OCI-LY1 (cell line): Measurements from ENCODE around the gene SYDE2.

Experiments
- H2AFZ ChIP-seq: fragments of 200-600 bp; sonication (generic), shearing (Covaris generic); 2 replicates; pipeline ENCODE4 v1.6.0; 2014; ENCODE audit warnings: antibody characterized with exemption, mild to moderate bottlenecking, low read length
- H3F3A ChIP-seq: fragments of 200-600 bp; sonication (generic), shearing (Covaris generic); 2 replicates; pipeline ENCODE4 v1.6.0; 2014; ENCODE audit warnings: mild to moderate bottlenecking, antibody characterized with exemption, low read length, moderate library complexity; ENCODE audit not compliant: insufficient read depth
- H3K27ac ChIP-seq: fragments of 200-600 bp; sonication (generic); 2 replicates; pipeline ENCODE4 v1.5.1; 2014; ENCODE audit warnings: low read length, mixed run types, mild to moderate bottlenecking, low read depth; ENCODE audit not compliant: poor library complexity, severe bottlenecking
- H3K27me3 ChIP-seq: fragments of 200-600 bp; sonication (generic); 2 replicates; pipeline ENCODE4 v1.6.0; 2014; ENCODE audit warnings: antibody characterized with exemption, mild to moderate bottlenecking, low read length, moderate library complexity; ENCODE audit not compliant: insufficient read depth
- H3K36me3 ChIP-seq: fragments of 200-600 bp; sonication (generic); 2 replicates; pipeline ENCODE4 v1.6.1; 2014; ENCODE audit warnings: mild to moderate bottlenecking, antibody characterized with exemption, low read length, moderate library complexity, mixed read lengths; ENCODE audit not compliant: insufficient read depth
- H3K4me1 ChIP-seq: fragments of 200-600 bp; sonication (generic); 2 replicates; pipeline ENCODE4 v1.5.1; 2014; ENCODE audit warnings: mild to moderate bottlenecking, low read length, moderate library complexity; ENCODE audit not compliant: insufficient read depth, severe bottlenecking
- H3K4me2 ChIP-seq: fragments of 200-600 bp; sonication (generic), shearing (Covaris generic); 2 replicates; pipeline ENCODE4 v1.6.1; 2014; ENCODE audit warnings: low read length
- H3K4me3 ChIP-seq: fragments of 200-600 bp; sonication (generic); 2 replicates; pipeline ENCODE4 v1.5.1; 2014; ENCODE audit warnings: low read length, low read depth, mild to moderate bottlenecking, mixed read lengths; ENCODE audit not compliant: poor library complexity, severe bottlenecking
- H3K79me2 ChIP-seq: fragments of 200-600 bp; shearing (Covaris generic); 2 replicates; pipeline ENCODE4 v1.6.1; 2016; ENCODE audit warnings: mixed run types, low read length, mixed read lengths; ENCODE audit not compliant: insufficient read depth
- H3K9ac ChIP-seq: fragments of 200-600 bp; sonication (generic), shearing (Covaris generic); 2 replicates; pipeline ENCODE4 v1.6.1; 2014; ENCODE audit warnings: mild to moderate bottlenecking, low read length, mixed read lengths
- H3K9me2 ChIP-seq: fragments of 200-600 bp; sonication (generic), shearing (Covaris generic); 2 replicates; pipeline ENCODE4 v1.6.1; 2014; ENCODE audit warnings: low read depth, mild to moderate bottlenecking, low read length, mixed read lengths
- H3K9me3 ChIP-seq: fragments of 200-600 bp; shearing (Covaris generic); 2 replicates; pipeline ENCODE4 v1.6.1; 2014; ENCODE audit warnings: low read length, mixed read lengths
- H4K20me1 ChIP-seq: fragments of 200-600 bp; sonication (generic), shearing (Covaris generic); 2 replicates; pipeline ENCODE4 v1.6.0; 2016; ENCODE audit warnings: mild to moderate bottlenecking, low read length; ENCODE audit not compliant: insufficient read depth
- CTCF ChIP-seq: fragments of 200-600 bp; sonication (generic), shearing (Covaris generic); IDR thresholded peaks from 2 replicates; pipeline ENCODE4 v1.5.1; 2017; ENCODE audit warnings: mild to moderate bottlenecking, antibody characterized with exemption, low read length, moderate library complexity, mixed read lengths
- EZH2 ChIP-seq: fragments of 200-600 bp; sonication (generic), shearing (Covaris generic); IDR thresholded peaks from 2 replicates; pipeline ENCODE4 v1.8.0; 2017; ENCODE audit warnings: borderline replicate concordance, mixed run types, mild to moderate bottlenecking, antibody characterized with exemption, low read length, moderate library complexity, mixed read lengths

Gene SYDE2

GRCh38 chr1:85172684-85173337, 28.0 kb downstream of the SYDE2 start:
- Histone ChIP-seq H2AFZ (no peak overlapping the region), H3K27ac (no peak overlapping the region), H3F3A (no peaks in the 10 kb centered on the region), H3K36me3 (no peaks in the 10 kb centered on the region), H3K4me3 (no peak overlapping the region), H3K79me2 (no peaks in the 10 kb centered on the region), H3K27me3 (no peaks in the 10 kb centered on the region), H3K4me2 (no peak overlapping the region), H3K9me3 (no peaks in the 10 kb centered on the region), H4K20me1 (no peaks in the 10 kb centered on the region), H3K9me2 (no peaks in the 10 kb centered on the region), H3K4me1 (no peaks in the 10 kb centered on the region), H3K9ac (no peak overlapping the region)
- no peak for TF ChIP-seq EZH2
- TF ChIP-seq CTCF, result no peak

GRCh38 chr1:85171721-85172120, 29.1 kb downstream of the SYDE2 start:
- H2AFZ ChIP-seq, result no peak overlapping the region
- H3K4me2 ChIP-seq, result no peak overlapping the region
- H3K9me3 ChIP-seq, result no peaks in the 10 kb centered on the region
- H3K9ac ChIP-seq, result no peak overlapping the region
- no peaks in the 10 kb centered on the region for H4K20me1 ChIP-seq
- H3K79me2 ChIP-seq, result no peaks in the 10 kb centered on the region
- no peak overlapping the region for H3K27ac ChIP-seq
- H3K27me3 ChIP-seq, result no peaks in the 10 kb centered on the region
- H3K4me3 ChIP-seq, result no peak overlapping the region
- H3K36me3 ChIP-seq, result no peaks in the 10 kb centered on the region
- H3F3A ChIP-seq, result no peaks in the 10 kb centered on the region
- no peaks in the 10 kb centered on the region for H3K4me1 ChIP-seq
- H3K9me2 ChIP-seq, result no peaks in the 10 kb centered on the region
- TF ChIP-seq EZH2, result no peak
- no peak for TF ChIP-seq CTCF

GRCh38 chr1:85168884-85169283, 31.9 kb downstream of the SYDE2 start:
- no peaks in the 10 kb centered on the region for H3K79me2 ChIP-seq
- no peaks in the 10 kb centered on the region for H3K4me1 ChIP-seq
- no peak overlapping the region for H3K4me3 ChIP-seq
- H3K27ac ChIP-seq, result no peak overlapping the region
- no peak overlapping the region for H3K4me2 ChIP-seq
- H3K9ac ChIP-seq, result no peak overlapping the region
- H3K9me3 ChIP-seq, result no peaks in the 10 kb centered on the region
- H2AFZ ChIP-seq, result no peak overlapping the region
- H3K9me2 ChIP-seq, result no peaks in the 10 kb centered on the region
- H3K27me3 ChIP-seq, result no peaks in the 10 kb centered on the region
- H3K36me3 ChIP-seq, result no peaks in the 10 kb centered on the region
- TF ChIP-seq EZH2 (no peak), CTCF (no peak)
- H3F3A ChIP-seq, result no peaks in the 10 kb centered on the region
- no peaks in the 10 kb centered on the region for H4K20me1 ChIP-seq
